ENCODE measurements around the gene HOXA3.

HOXA3 gene

DNA sequence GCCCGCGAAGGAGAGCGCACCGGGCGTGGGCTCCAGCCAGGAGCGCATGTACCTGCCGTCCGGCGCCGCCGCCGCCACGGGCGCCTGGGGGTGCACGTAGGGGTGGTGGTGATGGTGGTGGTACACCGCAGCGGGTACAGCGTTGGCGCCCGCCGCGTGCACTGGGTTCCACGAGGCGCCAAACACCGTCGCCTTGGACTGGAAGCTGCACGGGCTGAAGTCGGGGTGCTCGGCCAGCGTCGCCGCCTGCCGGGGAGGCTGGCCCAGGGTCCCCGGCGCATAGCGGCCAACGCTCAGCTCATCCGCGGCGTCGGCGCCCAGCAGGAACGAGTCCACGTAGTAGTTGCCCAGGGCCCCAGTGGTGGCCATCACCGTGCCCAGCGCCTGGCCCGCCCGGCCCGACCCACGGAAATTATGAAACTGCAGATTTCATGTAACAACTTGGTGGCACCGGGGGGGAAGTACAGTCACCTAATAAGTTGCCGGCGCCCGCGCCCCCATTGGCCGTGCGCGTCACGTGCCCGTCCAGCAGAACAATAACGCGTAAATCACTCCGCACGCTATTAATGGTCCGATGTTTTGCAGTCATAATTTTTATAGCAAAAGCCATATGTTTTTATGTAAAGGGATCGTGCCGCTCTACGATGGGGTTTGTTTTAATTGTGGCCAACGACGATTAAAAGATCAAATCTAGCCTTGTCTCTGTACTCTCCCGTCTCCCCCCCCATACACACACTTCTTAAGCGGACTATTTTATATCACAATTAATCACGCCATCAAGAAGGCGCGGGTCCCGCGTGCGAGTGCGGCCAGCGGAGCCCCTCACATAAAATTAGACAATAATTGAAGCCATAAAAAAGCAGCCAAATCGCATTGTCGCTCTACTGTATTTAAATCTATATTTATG lies 13.0 kb upstream of the HOXA3 start, which contains the start of gene HOXA9:
Gene HOXA9, minus strand, starts transcription at position 449 of the 907 bp plus-strand sequence. Its CDS starts 80 bp downstream, at position 369.
- no peak for DNase-seq

DNA sequence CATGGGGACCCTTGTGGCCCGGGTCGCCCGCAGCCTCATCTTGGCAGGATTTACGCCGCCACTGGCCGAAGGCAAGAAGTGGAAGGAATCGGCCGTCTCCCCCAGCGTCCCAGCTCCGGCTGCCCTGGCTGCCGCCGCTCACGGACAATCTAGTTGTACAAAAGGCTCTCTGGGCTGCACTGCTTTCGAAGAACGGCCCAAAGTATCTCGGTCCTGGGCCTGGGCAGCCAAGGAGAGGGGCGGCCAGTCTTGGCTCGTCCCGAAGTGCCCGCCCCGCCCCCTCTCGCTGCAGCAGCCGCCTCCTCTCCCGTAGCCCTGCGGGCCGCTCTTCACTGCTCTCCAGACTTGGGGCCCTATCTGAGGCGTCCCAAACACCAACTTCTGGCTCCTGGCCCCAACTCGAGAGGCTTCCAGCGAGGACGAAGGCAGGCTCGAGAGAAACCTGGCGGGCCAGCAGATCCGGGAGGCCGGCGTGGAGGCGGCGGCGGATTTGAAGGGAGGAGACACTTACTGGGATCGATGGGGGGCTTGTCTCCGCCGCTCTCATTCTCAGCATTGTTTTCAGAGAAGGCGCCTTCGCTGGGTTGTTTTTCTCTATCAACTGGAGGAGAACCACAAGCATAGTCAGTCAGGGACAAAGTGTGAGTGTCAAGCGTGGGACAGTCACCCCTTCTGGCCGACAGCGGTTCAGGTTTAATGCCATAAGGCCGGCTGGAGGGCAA lies 12.1 kb upstream of the HOXA3 start:
- no peak for DNase-seq

DNA sequence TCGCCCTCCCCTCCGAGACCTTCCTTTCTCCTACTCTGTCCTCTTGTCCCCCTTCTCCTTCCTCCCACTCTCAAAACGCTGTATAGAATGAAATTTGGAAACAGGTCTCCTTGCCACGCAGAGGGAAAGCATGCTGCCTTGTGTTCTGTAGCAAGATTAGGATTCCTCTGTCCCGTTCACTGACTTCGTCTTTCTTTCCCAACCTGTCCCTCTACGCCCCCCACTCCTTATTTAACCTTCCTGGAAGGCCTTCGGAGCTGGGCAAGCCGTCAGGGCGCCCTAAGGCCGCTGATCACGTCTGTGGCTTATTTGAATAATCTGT lies 11.6 kb upstream of the HOXA3 start:
- no peak for DNase-seq

- no peak for DNase-seq
Measured at GRCh38 chr7:27163288-27164044, 11.1 kb upstream of the HOXA3 start.

- DNase-seq = no peak
Measured at GRCh38 chr7:27162561-27163287, 10.3 kb upstream of the HOXA3 start.

- no peak for DNase-seq
Measured at GRCh38 chr7:27161721-27162560, 9.6 kb upstream of the HOXA3 start.

DNA sequence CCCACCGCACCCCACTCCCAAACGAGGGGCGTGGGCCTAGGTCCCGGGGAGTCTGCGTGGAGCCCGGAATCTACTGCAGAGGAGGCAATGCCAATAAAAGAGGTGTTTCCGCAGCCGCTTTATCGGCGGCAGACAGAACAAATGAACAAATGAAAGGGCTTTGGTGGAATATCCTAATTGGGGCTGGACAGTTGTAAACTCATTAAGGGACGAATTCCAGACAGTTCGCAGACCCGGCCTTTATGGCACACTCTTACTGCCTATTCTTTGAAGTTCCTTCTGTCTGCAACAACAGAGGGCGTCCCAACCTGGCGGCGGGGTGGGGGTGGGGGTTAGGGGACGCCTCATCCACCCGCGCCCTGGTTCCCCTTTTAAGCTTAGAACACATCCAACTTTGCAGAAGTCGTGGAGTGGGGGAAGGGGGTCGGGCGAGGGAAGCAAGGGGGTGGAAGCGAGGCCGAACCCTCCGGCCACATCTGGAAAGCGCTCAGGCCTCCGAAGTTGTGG lies 8.9 kb upstream of the HOXA3 start:
- DNase-seq = no peak

DNA sequence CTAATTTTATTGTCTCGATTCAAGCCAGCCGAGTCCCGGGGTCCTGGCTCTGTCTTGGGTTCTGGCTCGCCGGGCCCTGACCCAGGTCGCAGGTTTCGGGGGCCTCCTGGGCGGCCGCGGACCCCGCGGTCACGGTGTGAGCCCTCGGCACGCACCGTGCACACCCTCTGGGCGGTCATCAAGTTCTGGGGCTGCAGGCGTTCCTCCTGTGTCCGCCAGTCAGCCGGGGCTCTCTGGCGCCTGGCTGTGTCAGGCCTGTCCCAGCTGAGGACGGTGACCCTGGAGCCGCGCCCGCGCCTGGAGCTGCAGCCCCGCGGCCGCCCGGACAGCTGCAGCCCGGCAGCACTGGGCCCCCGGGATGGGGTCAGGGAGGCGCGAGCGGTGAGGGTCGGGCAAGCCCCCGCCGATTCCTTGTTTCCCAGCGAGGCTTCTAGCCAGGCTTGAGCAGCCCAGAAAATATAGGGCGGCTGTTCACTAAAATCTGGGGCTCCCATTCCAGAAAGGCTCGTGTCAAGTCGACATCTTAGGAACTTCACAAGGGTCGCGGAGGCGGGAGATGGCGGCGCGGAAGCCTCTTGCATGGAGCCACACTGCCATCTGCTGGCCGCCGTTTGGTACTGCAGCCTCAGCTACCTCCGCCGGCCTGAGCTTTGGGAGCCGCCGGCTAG lies 8.3 kb upstream of the HOXA3 start:
- DNase-seq = no peak

DNA sequence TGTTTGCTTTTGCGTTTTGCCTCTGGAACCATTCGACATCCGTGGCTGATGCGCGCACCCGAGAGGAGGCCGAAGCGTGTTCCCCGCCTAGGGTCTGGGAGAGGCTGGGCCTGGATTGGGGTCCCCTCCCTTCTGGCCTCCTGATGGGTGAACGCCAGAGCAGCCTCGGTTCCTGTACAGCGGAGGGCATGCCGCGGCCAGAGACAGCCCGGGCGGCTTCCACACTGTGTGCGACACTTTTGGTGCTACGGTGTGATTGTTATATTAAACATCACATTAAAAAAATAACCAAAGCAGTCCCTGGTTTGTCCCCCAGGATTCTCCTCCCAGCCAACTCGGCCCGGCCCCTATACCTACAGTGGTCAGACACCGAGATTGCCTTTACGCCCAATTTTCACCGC lies 7.8 kb upstream of the HOXA3 start:
- DNase-seq = no peak

- no peak for DNase-seq
Measured at GRCh38 chr7:27159266-27160144, 7.1 kb upstream of the HOXA3 start.

DNA sequence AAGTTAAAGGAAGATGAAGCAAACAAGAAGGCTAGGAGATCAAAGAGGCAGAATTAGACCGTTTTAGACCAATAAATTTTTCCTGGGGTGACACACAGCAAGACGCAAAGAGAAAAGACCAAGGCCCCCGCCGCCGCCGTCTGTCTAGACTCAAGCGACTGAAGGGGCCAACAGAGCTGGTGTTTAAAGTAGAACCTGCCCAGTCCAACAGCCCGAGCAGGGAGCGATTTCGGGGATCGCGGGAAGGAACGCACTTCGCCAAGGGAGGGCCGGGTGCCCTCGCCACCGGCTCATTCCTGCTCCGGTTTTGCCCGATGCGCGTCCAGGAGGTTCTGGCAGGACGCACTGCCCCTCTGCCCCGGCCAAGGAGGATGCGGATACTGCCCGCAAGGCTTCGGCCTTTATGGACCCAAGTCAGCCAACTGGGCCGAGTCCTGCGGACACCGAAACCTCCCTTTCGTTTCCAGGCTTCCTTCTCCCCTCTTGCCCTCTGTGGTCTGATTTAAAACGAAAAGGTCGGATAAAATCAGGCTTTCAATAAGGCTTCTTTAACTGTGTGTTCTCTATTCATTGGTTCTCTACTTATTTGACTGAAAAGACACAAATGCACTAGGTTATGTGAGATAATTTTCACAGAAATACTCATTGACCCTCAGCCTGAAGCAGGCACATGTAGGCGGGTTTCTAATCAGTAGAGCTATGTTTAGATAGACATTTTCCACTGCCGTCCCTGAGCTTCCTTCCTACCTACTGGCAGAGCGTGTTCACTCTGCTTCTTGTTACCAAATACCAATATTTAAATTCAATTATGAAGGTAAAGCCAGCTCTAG lies 6.3 kb upstream of the HOXA3 start:
- no peak for DNase-seq

GRCh38 chr7:27157702-27158431 lies 5.5 kb upstream of the HOXA3 start:
- no peak for DNase-seq

- no peak for DNase-seq
Measured at GRCh38 chr7:27156916-27157701, 4.7 kb upstream of the HOXA3 start.

GRCh38 chr7:27156508-27156898 lies 4.1 kb upstream of the HOXA3 start, which contains the start of gene HOXA7:
Gene HOXA7 (minus strand): TSS chr7:27156675. CDS start chr7:27156545, 130 bp downstream.
- DNase-seq = no peak

DNA sequence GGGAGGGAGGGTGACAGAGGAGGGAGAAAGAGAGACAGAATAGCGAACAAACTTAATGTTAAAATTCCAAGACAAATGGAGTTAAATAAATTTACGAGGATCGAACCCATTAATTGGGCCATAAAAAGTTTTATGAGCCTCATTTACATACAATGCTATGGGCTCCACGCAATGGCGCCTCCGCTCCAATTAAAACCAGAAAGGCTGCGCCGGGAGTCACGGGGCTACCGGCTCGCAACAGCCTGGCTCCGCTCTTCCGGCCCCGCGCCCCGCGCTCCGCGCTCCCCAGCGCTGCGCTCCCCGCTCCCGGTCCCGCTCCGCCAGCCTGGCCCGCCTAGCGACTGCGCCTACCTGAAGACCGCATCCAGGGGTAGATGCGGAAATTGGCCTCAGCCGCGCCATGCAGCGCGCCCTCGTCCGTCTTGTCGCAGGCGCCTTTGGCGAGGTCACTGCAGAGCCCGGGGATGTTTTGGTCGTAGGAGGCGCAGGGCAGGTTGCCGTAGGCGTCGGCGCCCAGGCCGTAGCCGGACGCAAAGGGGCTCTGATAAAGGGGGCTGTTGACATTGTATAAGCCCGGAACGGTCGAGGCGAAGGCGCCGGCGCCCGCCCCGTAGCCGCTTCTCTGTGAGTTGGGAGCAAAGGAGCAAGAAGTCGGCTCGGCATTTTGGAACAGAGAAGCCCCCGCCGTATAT lies 3.6 kb upstream of the HOXA3 start:
- DNase-seq = no peak

DNA sequence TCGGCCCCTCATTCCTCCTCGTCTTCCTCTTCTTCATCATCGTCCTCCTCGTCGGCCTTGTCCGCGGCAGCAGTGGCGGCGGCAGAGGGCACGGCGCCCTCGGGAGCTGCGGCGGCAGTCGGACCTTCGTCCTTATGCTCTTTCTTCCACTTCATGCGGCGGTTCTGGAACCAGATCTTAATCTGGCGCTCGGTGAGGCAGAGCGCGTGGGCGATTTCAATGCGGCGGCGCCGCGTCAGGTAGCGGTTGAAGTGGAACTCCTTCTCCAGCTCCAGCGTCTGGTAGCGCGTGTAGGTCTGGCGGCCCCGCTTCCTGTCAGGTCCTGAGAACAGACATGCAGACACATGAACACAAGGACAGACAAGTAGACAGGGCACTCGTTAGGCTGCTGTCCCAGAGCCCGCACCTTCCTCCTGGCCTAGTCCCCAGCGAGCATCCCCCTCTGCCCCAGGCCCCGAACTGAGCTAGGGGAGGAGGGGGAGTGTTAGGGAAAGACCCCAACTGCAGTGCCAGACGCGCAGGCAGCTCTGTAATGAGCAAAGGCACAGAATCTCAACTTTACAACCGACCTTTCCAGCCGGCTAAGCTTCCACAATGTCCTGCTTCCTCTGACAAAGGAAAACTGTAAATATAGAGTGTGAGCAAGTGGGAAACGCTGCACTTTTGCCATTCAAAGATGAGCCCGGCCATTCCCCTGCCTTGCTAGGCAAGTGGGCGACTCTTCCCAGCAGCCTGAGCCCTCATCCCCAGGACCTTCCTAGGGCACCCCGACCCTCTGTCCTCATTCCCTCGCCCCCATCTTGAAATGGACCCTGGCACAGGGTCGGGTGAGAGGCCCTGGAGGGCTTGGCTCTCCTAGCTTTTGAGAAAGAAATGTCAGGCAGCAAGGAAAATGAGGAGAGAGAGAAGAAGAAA lies 2.8 kb upstream of the HOXA3 start:
- DNase-seq = no peak
